ENCODE results near the gene TMEM141.
"Not testable (repeated sequence)": the region's sequence is repeated elsewhere in the genome, so short reads cannot be mapped to it uniquely, and the experiment has no call there.

Gene TMEM141

GRCh38 chr9:136760424-136760823 lies 30.7 kb upstream of the TMEM141 start:
- Histone ChIP-seq H3K27me3 (ENCODE audit: insufficient read depth, low read length, poor library complexity, severe bottlenecking) (no peaks in the 10 kb centered on the region), H2AFZ (ENCODE audit: low read length) (no peak overlapping the region), H3K9me3 (ENCODE audit: insufficient read depth, low read depth, low read length) (no peaks in the 10 kb centered on the region), H3K4me1 (ENCODE audit: insufficient read depth, low read length, poor library complexity, severe bottlenecking) (no peaks in the 10 kb centered on the region), H4K20me1 (ENCODE audit: insufficient read depth, low read length, poor library complexity, severe bottlenecking) (no peaks in the 10 kb centered on the region), H3K4me3 (ENCODE audit: low read length, poor library complexity, severe bottlenecking) (no peak overlapping the region), H3K9ac (ENCODE audit: low read depth, low read length, poor library complexity, severe bottlenecking) (no peak overlapping the region), H3K4me2 (ENCODE audit: low read depth, low read length, poor library complexity, severe bottlenecking) (no peak overlapping the region), H3F3A (ENCODE audit: low read depth) (no peaks in the 10 kb centered on the region), H3K9me2 (replicated peaks; ENCODE audit: low read depth, low read length) (no peaks in the 10 kb centered on the region), H3K36me3 (ENCODE audit: insufficient read depth, low read length) (no peaks in the 10 kb centered on the region), H3K79me2 (ENCODE audit: insufficient read depth, low read length) (no peaks in the 10 kb centered on the region)
- TF ChIP-seq CTCF (conservative IDR thresholded peaks at IDR 0.05; ENCODE audit: low read length) (no peak), EZH2phosphoT487 (IDR thresholded peaks at IDR 0.05; ENCODE audit: borderline replicate concordance) (no peak)

DNA sequence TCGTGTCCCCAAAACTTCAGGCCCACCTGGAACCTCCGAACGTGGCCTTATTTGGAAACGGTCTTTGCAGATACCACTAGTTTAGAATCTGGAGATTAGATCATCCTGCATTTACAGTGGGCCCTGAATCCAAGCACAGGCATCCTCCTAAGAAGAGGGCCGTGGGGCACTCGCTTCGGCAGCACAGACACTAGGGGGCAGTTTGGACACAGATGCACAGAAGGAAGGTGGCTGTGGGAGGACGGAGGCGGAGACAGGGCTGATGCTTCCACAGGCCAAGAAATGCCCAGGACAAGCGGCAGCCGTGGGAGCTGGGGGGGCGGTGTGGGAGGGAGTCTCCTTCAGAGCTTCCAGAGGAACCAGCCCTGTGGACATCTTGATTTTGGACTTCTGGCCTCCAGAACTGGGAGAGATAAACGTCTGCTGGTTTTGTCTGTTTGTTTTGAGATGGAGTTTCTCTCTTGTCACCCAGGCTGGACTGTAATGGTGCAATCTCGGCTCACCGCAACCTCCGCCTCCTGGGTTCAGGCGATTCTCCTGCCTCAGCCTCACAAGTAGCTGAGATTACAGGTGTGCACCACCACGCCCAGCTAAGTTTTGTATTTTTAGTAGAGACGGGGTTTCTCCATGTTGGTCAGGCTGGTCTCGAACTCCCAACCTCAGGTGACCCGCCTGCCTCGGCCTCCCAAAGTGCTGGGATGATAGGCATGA lies 30.2 kb upstream of the TMEM141 start:
- H3K9ac ChIP-seq (ENCODE audit: low read depth, low read length, poor library complexity, severe bottlenecking); H3K9me2 ChIP-seq (replicated peaks; ENCODE audit: low read depth, low read length); H3K4me1 ChIP-seq (ENCODE audit: insufficient read depth, low read length, poor library complexity, severe bottlenecking); H3F3A ChIP-seq (ENCODE audit: low read depth); H3K36me3 ChIP-seq (ENCODE audit: insufficient read depth, low read length); H3K9me3 ChIP-seq (ENCODE audit: insufficient read depth, low read depth, low read length); H4K20me1 ChIP-seq (ENCODE audit: insufficient read depth, low read length, poor library complexity, severe bottlenecking); H3K79me2 ChIP-seq (ENCODE audit: insufficient read depth, low read length); H3K4me2 ChIP-seq (ENCODE audit: low read depth, low read length, poor library complexity, severe bottlenecking); H3K27me3 ChIP-seq (ENCODE audit: insufficient read depth, low read length, poor library complexity, severe bottlenecking); H3K4me3 ChIP-seq (ENCODE audit: low read length, poor library complexity, severe bottlenecking): not testable (repeated sequence)
- peak overlapping the region; percentile 53; the same call in 1 of the 2 replicates for H2AFZ ChIP-seq (ENCODE audit: low read length)
- peak; percentile 72 for TF ChIP-seq CTCF (conservative IDR thresholded peaks at IDR 0.05; ENCODE audit: low read length)

GRCh38 chr9:136761545-136761981 lies 29.6 kb upstream of the TMEM141 start:
- H2AFZ ChIP-seq (ENCODE audit: low read length): no peak overlapping the region
- H3K4me2 ChIP-seq (ENCODE audit: low read depth, low read length, poor library complexity, severe bottlenecking): no peak overlapping the region
- TF ChIP-seq CTCF (conservative IDR thresholded peaks at IDR 0.05; ENCODE audit: low read length): no peak
- TF ChIP-seq EZH2phosphoT487 (IDR thresholded peaks at IDR 0.05; ENCODE audit: borderline replicate concordance): no peak
- H3K79me2 ChIP-seq (ENCODE audit: insufficient read depth, low read length): no peaks in the 10 kb centered on the region
- H3F3A ChIP-seq (ENCODE audit: low read depth): no peaks in the 10 kb centered on the region
- no peaks in the 10 kb centered on the region for H3K9me3 ChIP-seq (ENCODE audit: insufficient read depth, low read depth, low read length)
- no peaks in the 10 kb centered on the region for H3K36me3 ChIP-seq (ENCODE audit: insufficient read depth, low read length)
- H4K20me1 ChIP-seq (ENCODE audit: insufficient read depth, low read length, poor library complexity, severe bottlenecking): no peaks in the 10 kb centered on the region
- H3K9ac ChIP-seq (ENCODE audit: low read depth, low read length, poor library complexity, severe bottlenecking): no peak overlapping the region
- H3K4me1 ChIP-seq (ENCODE audit: insufficient read depth, low read length, poor library complexity, severe bottlenecking): no peaks in the 10 kb centered on the region
- H3K27me3 ChIP-seq (ENCODE audit: insufficient read depth, low read length, poor library complexity, severe bottlenecking): no peaks in the 10 kb centered on the region
- no peak overlapping the region for H3K4me3 ChIP-seq (ENCODE audit: low read length, poor library complexity, severe bottlenecking)
- no peaks in the 10 kb centered on the region for H3K9me2 ChIP-seq (replicated peaks; ENCODE audit: low read depth, low read length)
